Mesothelial cell of epicardium (in vitro differentiated cells): Measurements from ENCODE around the gene ROR2. TPM values are rescaled to one million over a fixed set of nuclear protein-coding genes. Genes with fewer than 3 reads are reported as not detected.

Source experiments
- DNase-seq, 2 experiments: peaks; one replicate each; pipeline ENCODE4 v3.0.0; 2021; ENCODE audit warnings: low spot score in 2 of 2; ENCODE audit not compliant: unreplicated experiment in 2 of 2
- H3K27ac Mint-ChIP-seq: 2 replicates; pipeline ENCODE4 v1.8.0; 2021; ENCODE audit warnings: mixed read lengths
- H3K27me3 Mint-ChIP-seq: 2 replicates; pipeline ENCODE4 v1.8.0; 2021; ENCODE audit warnings: low read depth, mixed read lengths
- H3K36me3 Mint-ChIP-seq: 2 replicates; pipeline ENCODE4 v1.8.0; 2021; ENCODE audit warnings: mixed read lengths
- H3K4me1 Mint-ChIP-seq: 2 replicates; pipeline ENCODE4 v1.8.0; 2021; ENCODE audit warnings: mixed read lengths
- H3K4me3 Mint-ChIP-seq: 2 replicates; pipeline ENCODE4 v1.8.0; 2021; ENCODE audit warnings: mild to moderate bottlenecking, moderate library complexity, mixed read lengths
- H3K9me3 Mint-ChIP-seq: 2 replicates; pipeline ENCODE4 v1.8.0; 2021; ENCODE audit warnings: mixed read lengths
- CTCF ChIP-seq: fragments of 200-600 bp; sonication (generic); IDR thresholded peaks from one replicate; pipeline ENCODE4 v1.5.0; 2021; ENCODE audit warnings: antibody characterized with exemption; ENCODE audit not compliant: unreplicated experiment
- total RNA-seq: library from RNA; stranded (reverse); gene quantifications from 3 replicates; pipeline ENCODE4 v1.2.1, GENCODE V29; 2021

Gene ROR2
- total RNA-seq, 1 donor from 2014 or later = 41.0 TPM

- Mint-ChIP-seq H3K27me3 (peaks cover 6% of the 10 kb centered on the region), H3K9me3 (no peaks in the 10 kb centered on the region), H3K36me3 (peaks cover 13% of the 10 kb centered on the region), H3K4me3 (no peak overlapping the region), H3K4me1 (peaks cover 35% of the 10 kb centered on the region), H3K27ac (peak overlapping the region; percentile 33)
- no peak for TF ChIP-seq CTCF
- DNase-seq = no peak
These were observed 85.0 kb downstream of the ROR2 start for GRCh38 chr9:91865041-91865440.

GRCh38 chr9:91864380-91864779, 85.6 kb downstream of the ROR2 start:
- no peak for TF ChIP-seq CTCF
- Mint-ChIP-seq H3K4me1 (peaks cover 35% of the 10 kb centered on the region), H3K9me3 (no peaks in the 10 kb centered on the region), H3K4me3 (no peak overlapping the region), H3K27ac (peak overlapping the region; percentile 54), H3K27me3 (peaks cover 6% of the 10 kb centered on the region), H3K36me3 (peaks cover 13% of the 10 kb centered on the region)
- no peak for DNase-seq

GRCh38 chr9:91863469-91863868, 86.6 kb downstream of the ROR2 start:
- no peak for TF ChIP-seq CTCF
- no peak overlapping the region for H3K27ac Mint-ChIP-seq
- H3K4me3 Mint-ChIP-seq = no peak overlapping the region
- DNase-seq = no peak
- peaks cover 13% of the 10 kb centered on the region for H3K36me3 Mint-ChIP-seq
- peaks cover 37% of the 10 kb centered on the region for H3K4me1 Mint-ChIP-seq
- H3K9me3 Mint-ChIP-seq = no peaks in the 10 kb centered on the region
- peaks cover 3% of the 10 kb centered on the region for H3K27me3 Mint-ChIP-seq

- Mint-ChIP-seq H3K4me3 (no peak overlapping the region), H3K27ac (peak overlapping the region; percentile 96), H3K27me3 (no peaks in the 10 kb centered on the region), H3K9me3 (no peaks in the 10 kb centered on the region), H3K36me3 (peaks cover 13% of the 10 kb centered on the region), H3K4me1 (peaks cover 49% of the 10 kb centered on the region)
- no peak for TF ChIP-seq CTCF
- no peak for DNase-seq
These were observed 91.6 kb downstream of the ROR2 start for GRCh38 chr9:91858213-91859030.

- peaks cover 11% of the 10 kb centered on the region for H3K36me3 Mint-ChIP-seq
- peaks cover 45% of the 10 kb centered on the region for H3K4me1 Mint-ChIP-seq
- H3K4me3 Mint-ChIP-seq = peak overlapping the region; percentile 2
These were observed 92.5 kb downstream of the ROR2 start for GRCh38 chr9:91857291-91858212.

More at GRCh38 chr9:91857291-91858212, 92.5 kb downstream of the ROR2 start:
- Mint-ChIP-seq H3K9me3 (no peaks in the 10 kb centered on the region), H3K27me3 (no peaks in the 10 kb centered on the region), H3K27ac (peak overlapping the region; percentile 96)
- peak; percentile 71 to 79 for DNase-seq
- TF ChIP-seq CTCF = no peak
